Uterus (tissue), 2 donors: ENCODE data around the gene SCRT2.

ENCODE experiments used
- CTCF ChIP-seq, 4 experiments: fragments of 200-600 bp in 2 of 4; fragments of 450-650 bp in 2 of 4; sonication (generic) in 2 of 4; IDR thresholded peaks; one replicate each; pipeline ENCODE4 v1.5.1; 2016 to 2019; ENCODE audit warnings: antibody characterized with exemption in 4 of 4, mild to moderate bottlenecking in 2 of 4, moderate library complexity in 1 of 4
- POLR2A ChIP-seq, 2 donors: fragments of 450-650 bp; IDR thresholded peaks; one replicate each; pipeline ENCODE4 v1.6.1; 2016; ENCODE audit warnings: antibody characterized with exemption in 2 of 2, mild to moderate bottlenecking in 1 of 2, moderate library complexity in 1 of 2

GRCh38 chr20:642398-643174 is 33.0 kb downstream of the SCRT2 start:
- TF ChIP-seq CTCF (IDR thresholded peaks at IDR 0.05): no peak
- no peak for TF ChIP-seq POLR2A (IDR thresholded peaks at IDR 0.05)
